ENCODE data around the gene IER5. TPM values are rescaled to one million over a fixed set of nuclear protein-coding genes. Genes with fewer than 3 reads are reported as not detected.
A peak's percentile ranks its signal among the peaks of the same experiment; 100 is the strongest.

IER5 gene
- total RNA-seq, 1 experiment from 2014 or later = 30.5 TPM

DNA sequence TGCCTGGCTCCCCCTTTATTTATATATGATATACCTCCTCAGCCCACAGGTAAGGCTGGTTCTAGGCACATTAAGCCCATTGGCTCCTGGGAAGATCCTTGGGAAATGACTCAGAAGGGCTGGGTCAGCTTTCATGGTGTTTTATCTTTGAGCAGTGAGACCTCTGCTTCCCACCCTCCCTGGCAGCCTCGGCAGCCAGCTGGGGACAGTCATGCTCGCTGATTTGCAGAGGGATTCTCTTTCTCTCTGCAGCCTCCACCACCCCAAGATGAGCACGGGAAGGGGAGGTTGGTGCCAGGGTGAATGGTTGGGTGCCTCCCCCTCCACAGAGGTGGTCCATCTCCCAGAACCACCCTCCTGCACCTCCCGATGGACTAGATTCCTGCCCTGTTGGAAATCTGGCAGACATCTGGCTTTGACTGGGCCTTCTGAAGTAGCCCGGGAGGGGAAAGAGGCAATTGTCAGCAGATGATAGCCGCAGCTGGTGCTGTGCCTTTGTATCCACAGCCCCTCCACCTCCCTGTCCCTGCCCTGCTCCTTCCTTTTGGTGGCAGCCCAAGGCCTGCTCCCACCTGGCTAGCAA lies 24.6 kb downstream of the IER5 start:
- ATAC-seq (peak; percentile 78), DNase-seq (ENCODE audit: low read depth, low spot score) (peak; percentile 63)
- Histone ChIP-seq H3K36me3 (ENCODE audit: control insufficient read depth in 1 of 2, insufficient read depth in 2 of 2, low read length in 2 of 2) (no peaks in the 10 kb centered on the region), H3K27me3 (ENCODE audit: insufficient read depth, low read length) (no peaks in the 10 kb centered on the region), H3K9me2 (ENCODE audit: insufficient read depth) (no peaks in the 10 kb centered on the region), H3K9ac (ENCODE audit: low read length) (peak overlapping the region; percentile 51), H4K20me1 (ENCODE audit: insufficient read depth) (no peaks in the 10 kb centered on the region), H3K4me1 (ENCODE audit: control insufficient read depth in 1 of 2, insufficient read depth in 2 of 2, low read length in 2 of 2) (peaks cover 56 to 89% of the 10 kb centered on the region in 2 experiments), H3K4me2 (ENCODE audit: low read length) (peak overlapping the region; percentile 75), H3K4me3 (replicated peaks in 1 of 2; ENCODE audit: low read depth in 1 of 2, low read length in 2 of 2) (peak overlapping the region in 1 of 2 experiments; percentile 36; a peak in 3 of 4 replicates), H2AFZ (ENCODE audit: low read depth, low read length, poor library complexity, severe bottlenecking) (peak overlapping the region; percentile 72), H3K79me2 (ENCODE audit: insufficient read depth, low read length) (no peaks in the 10 kb centered on the region), H3K27ac (ENCODE audit: low read depth, low read length) (peak overlapping the region; percentile 70), H3K9me3 (ENCODE audit: control insufficient read depth in 1 of 2, insufficient read depth in 1 of 2, low read depth in 1 of 2, low read length in 2 of 2) (no peaks in the 10 kb centered on the region)
- POLR2A ChIA-PET = interaction anchor here (1.3 kb wide), 1 partner anchor 13 kb away, joined by 4 read pairs; no protein-coding TSS in a partner anchor
- no peak for TF ChIP-seq ZFX (IDR thresholded peaks at IDR 0.05)
- TF ChIP-seq ZNF274 (IDR thresholded peaks at IDR 0.05; ENCODE audit: low read depth, low read length) = no peak
- no peak; the same call in 1 of the 2 replicates for TF ChIP-seq RAD21 (IDR thresholded peaks at IDR 0.05; ENCODE audit: low read depth)
- TF ChIP-seq SRF (IDR thresholded peaks at IDR 0.05; ENCODE audit: low read depth) = no peak
- no peak for TF ChIP-seq ELF1 (IDR thresholded peaks at IDR 0.05; ENCODE audit: borderline replicate concordance, low read depth)
- no peak for TF ChIP-seq TCF7L2 (IDR thresholded peaks at IDR 0.05; ENCODE audit: borderline replicate concordance, extremely low read depth, insufficient read depth, insufficient read length)
- TF ChIP-seq, protein P1, sequence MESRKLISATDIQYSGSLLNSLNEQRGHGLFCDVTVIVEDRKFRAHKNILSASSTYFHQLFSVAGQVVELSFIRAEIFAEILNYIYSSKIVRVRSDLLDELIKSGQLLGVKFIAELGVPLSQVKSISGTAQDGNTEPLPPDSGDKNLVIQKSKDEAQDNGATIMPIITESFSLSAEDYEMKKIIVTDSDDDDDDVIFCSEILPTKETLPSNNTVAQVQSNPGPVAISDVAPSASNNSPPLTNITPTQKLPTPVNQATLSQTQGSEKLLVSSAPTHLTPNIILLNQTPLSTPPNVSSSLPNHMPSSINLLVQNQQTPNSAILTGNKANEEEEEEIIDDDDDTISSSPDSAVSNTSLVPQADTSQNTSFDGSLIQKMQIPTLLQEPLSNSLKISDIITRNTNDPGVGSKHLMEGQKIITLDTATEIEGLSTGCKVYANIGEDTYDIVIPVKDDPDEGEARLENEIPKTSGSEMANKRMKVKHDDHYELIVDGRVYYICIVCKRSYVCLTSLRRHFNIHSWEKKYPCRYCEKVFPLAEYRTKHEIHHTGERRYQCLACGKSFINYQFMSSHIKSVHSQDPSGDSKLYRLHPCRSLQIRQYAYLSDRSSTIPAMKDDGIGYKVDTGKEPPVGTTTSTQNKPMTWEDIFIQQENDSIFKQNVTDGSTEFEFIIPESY (IDR thresholded peaks at IDR 0.05; ENCODE audit: extremely low read depth, insufficient replicate concordance, low read length) = no peak
- TF ChIP-seq, protein P2, sequence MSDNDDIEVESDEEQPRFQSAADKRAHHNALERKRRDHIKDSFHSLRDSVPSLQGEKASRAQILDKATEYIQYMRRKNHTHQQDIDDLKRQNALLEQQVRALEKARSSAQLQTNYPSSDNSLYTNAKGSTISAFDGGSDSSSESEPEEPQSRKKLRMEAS (IDR thresholded peaks at IDR 0.05) = no peak
- no peak for TF ChIP-seq EZH2phosphoT487 (IDR thresholded peaks at IDR 0.05; ENCODE audit: borderline replicate concordance)
- TF ChIP-seq, protein P3, sequence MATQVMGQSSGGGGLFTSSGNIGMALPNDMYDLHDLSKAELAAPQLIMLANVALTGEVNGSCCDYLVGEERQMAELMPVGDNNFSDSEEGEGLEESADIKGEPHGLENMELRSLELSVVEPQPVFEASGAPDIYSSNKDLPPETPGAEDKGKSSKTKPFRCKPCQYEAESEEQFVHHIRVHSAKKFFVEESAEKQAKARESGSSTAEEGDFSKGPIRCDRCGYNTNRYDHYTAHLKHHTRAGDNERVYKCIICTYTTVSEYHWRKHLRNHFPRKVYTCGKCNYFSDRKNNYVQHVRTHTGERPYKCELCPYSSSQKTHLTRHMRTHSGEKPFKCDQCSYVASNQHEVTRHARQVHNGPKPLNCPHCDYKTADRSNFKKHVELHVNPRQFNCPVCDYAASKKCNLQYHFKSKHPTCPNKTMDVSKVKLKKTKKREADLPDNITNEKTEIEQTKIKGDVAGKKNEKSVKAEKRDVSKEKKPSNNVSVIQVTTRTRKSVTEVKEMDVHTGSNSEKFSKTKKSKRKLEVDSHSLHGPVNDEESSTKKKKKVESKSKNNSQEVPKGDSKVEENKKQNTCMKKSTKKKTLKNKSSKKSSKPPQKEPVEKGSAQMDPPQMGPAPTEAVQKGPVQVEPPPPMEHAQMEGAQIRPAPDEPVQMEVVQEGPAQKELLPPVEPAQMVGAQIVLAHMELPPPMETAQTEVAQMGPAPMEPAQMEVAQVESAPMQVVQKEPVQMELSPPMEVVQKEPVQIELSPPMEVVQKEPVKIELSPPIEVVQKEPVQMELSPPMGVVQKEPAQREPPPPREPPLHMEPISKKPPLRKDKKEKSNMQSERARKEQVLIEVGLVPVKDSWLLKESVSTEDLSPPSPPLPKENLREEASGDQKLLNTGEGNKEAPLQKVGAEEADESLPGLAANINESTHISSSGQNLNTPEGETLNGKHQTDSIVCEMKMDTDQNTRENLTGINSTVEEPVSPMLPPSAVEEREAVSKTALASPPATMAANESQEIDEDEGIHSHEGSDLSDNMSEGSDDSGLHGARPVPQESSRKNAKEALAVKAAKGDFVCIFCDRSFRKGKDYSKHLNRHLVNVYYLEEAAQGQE (IDR thresholded peaks at IDR 0.05; ENCODE audit: low read depth) = no peak
- no peak for TF ChIP-seq EGR1 (IDR thresholded peaks at IDR 0.05; ENCODE audit: low read depth)
- no peak; the same call in 1 of the 2 replicates for TF ChIP-seq JUND (IDR thresholded peaks at IDR 0.05)
- RAD21 ChIA-PET (ENCODE audit: low non-redundant PET in 1 of 2, low total read pairs in 2 of 2, uncharacterized antibody in 2 of 2, unreplicated experiment in 2 of 2) = interaction anchor here in 1 of 2 experiments (0.9 kb wide), 1 partner anchor 29 kb away, joined by 3 read pairs; no protein-coding TSS in a partner anchor
- no TSS peak for BruUV-seq (replicated peaks)
- CTCF ChIA-PET = no interaction called here
- intact Hi-C loops (cut with micrococcal nuclease) = no loop called here
